HepG2 (cell line): Measurements from ENCODE around the gene ASIC3.

Source experiments
- CREB1 ChIP-seq, 2 experiments: fragments of 450-650 bp in 1 of 2; IDR thresholded peaks; 2 replicates each; pipeline ENCODE4 v1.6.1; 2016 to 2017; ENCODE audit warnings: control low read depth in 1 of 2, mild to moderate bottlenecking in 1 of 2, missing compliant biosample characterization in 1 of 2, missing genetic modification characterization in 1 of 2
- DNMT1 ChIP-seq: sonication (generic); formaldehyde crosslinking; IDR thresholded peaks from 2 replicates; pipeline ENCODE4 v1.5.1; 2020; ENCODE audit warnings: mild to moderate bottlenecking, missing genetic modification reagents
- GABPA ChIP-seq, 2 experiments: IDR thresholded peaks; 2 replicates each; pipeline ENCODE4 v1.6.1; 2011 to 2016; ENCODE audit warnings: low read depth in 2 of 2, low read length in 1 of 2, missing biosample characterization in 1 of 2, missing genetic modification characterization in 1 of 2
- HDAC6 ChIP-seq: fragments of 200-600 bp; sonication (generic); IDR thresholded peaks from 2 replicates; pipeline ENCODE4 v1.7.0; 2017; ENCODE audit warnings: mild to moderate bottlenecking, antibody characterized with exemption, low read length, low read depth
- HOXD1 ChIP-seq: sonication (generic); formaldehyde crosslinking; IDR thresholded peaks from 2 replicates; pipeline ENCODE4 v1.5.0; 2020; ENCODE audit warnings: missing genetic modification reagents
- MTA1 ChIP-seq: sonication (generic); formaldehyde crosslinking; IDR thresholded peaks from 2 replicates; pipeline ENCODE4 v1.4.0; 2020; ENCODE audit warnings: missing genetic modification reagents, mild to moderate bottlenecking, borderline replicate concordance
- NFYB ChIP-seq: sonication (generic); formaldehyde crosslinking; IDR thresholded peaks from 2 replicates; pipeline ENCODE4 v1.4.0; 2020; ENCODE audit warnings: missing genetic modification reagents
- RAD21 ChIP-seq: fragments of 450-650 bp; formaldehyde crosslinking; IDR thresholded peaks from 2 replicates; pipeline ENCODE4 v1.5.0; 2020; ENCODE audit warnings: mild to moderate bottlenecking
- ZNF263 ChIP-seq: sonication (generic); formaldehyde crosslinking; IDR thresholded peaks from 2 replicates; pipeline ENCODE4 v1.4.0; 2020; ENCODE audit warnings: missing genetic modification reagents
- ZNF274 ChIP-seq: sonication (generic); formaldehyde crosslinking; IDR thresholded peaks from 2 replicates; pipeline ENCODE4 v1.5.1; 2020; ENCODE audit warnings: mild to moderate bottlenecking, missing genetic modification reagents
- ZNF350 ChIP-seq: sonication (generic); formaldehyde crosslinking; IDR thresholded peaks from 2 replicates; pipeline ENCODE4 v1.4.0; 2020; ENCODE audit warnings: mild to moderate bottlenecking, low read depth, missing genetic modification reagents, borderline replicate concordance
- ZNF558 ChIP-seq: sonication (generic); formaldehyde crosslinking; IDR thresholded peaks from 2 replicates; pipeline ENCODE4 v1.9.0; 2022; ENCODE audit warnings: mild to moderate bottlenecking, missing genetic modification reagents, borderline replicate concordance
- TF ChIP-seq, protein P1 (sequence below): sonication (generic); formaldehyde crosslinking; IDR thresholded peaks from 2 replicates; pipeline ENCODE4 v1.5.0; 2020; ENCODE audit warnings: mild to moderate bottlenecking, missing genetic modification reagents, moderate library complexity
- TF ChIP-seq, protein P2 (sequence below): sonication (generic); formaldehyde crosslinking; IDR thresholded peaks from 2 replicates; pipeline ENCODE4 v1.4.0; 2020; ENCODE audit warnings: missing genetic modification reagents, borderline replicate concordance

DNA sequence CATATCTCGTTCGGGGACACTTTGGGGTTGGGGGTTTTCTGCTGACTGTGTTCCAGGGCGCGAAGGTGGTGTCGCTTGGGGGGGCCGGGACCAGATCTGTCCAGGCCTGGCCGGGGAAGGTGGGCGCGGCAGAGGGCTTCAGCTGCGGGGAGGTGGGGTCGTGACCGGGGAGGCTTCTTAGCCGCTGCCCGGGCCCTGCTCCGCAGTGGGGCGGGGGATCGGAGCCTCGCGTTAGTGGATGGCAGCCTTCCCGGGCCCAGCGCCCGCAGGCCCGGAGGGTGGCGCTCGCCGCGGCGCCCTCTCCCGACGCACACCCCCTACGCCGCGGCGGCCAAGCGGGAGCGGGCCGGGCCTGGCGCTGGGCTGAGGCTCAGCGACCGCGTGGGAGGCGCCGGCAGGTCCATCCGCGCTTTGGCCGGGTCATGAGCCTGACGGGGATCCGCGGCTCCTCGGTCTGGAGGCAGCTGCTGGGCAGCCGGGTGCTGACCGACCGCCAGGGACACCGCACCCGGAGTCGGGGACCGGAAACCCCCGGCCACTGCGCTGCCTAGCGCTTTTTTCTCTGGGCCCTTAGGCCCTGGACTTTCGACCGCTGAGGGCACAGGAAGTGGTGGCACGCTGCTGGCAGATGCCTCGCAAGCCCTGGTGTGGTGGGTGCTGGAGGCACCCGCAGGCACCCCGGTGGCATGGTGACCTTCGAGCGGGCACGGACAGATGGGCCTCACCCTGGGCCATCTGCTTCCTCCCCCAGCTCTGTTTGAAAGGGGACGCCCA lies 39.1 kb downstream of the ASIC3 start:
- TF ChIP-seq, protein P1, sequence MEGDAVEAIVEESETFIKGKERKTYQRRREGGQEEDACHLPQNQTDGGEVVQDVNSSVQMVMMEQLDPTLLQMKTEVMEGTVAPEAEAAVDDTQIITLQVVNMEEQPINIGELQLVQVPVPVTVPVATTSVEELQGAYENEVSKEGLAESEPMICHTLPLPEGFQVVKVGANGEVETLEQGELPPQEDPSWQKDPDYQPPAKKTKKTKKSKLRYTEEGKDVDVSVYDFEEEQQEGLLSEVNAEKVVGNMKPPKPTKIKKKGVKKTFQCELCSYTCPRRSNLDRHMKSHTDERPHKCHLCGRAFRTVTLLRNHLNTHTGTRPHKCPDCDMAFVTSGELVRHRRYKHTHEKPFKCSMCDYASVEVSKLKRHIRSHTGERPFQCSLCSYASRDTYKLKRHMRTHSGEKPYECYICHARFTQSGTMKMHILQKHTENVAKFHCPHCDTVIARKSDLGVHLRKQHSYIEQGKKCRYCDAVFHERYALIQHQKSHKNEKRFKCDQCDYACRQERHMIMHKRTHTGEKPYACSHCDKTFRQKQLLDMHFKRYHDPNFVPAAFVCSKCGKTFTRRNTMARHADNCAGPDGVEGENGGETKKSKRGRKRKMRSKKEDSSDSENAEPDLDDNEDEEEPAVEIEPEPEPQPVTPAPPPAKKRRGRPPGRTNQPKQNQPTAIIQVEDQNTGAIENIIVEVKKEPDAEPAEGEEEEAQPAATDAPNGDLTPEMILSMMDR (CRISPR knock-in tag) = peak; percentile 50
- TF ChIP-seq DNMT1 (CRISPR knock-in tag) = no peak
- no peak for TF ChIP-seq ZNF350 (CRISPR knock-in tag)
- no peak for TF ChIP-seq ZNF558
- 0 out of 2 replicates have a peak, but pooled peaks have one; percentile 28 for TF ChIP-seq MTA1
- TF ChIP-seq GABPA (IDR thresholded peaks at IDR 0.05; ENCODE audit: low read depth, low read length) = no peak
- peak; percentile 51 for TF ChIP-seq GABPA (CRISPR knock-in tag; IDR thresholded peaks at IDR 0.05; ENCODE audit: low read depth)
- TF ChIP-seq NFYB (CRISPR knock-in tag) = no peak
- TF ChIP-seq, protein P2, sequence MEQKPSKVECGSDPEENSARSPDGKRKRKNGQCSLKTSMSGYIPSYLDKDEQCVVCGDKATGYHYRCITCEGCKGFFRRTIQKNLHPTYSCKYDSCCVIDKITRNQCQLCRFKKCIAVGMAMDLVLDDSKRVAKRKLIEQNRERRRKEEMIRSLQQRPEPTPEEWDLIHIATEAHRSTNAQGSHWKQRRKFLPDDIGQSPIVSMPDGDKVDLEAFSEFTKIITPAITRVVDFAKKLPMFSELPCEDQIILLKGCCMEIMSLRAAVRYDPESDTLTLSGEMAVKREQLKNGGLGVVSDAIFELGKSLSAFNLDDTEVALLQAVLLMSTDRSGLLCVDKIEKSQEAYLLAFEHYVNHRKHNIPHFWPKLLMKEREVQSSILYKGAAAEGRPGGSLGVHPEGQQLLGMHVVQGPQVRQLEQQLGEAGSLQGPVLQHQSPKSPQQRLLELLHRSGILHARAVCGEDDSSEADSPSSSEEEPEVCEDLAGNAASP = no peak
- TF ChIP-seq HDAC6 = no peak
- no peak for TF ChIP-seq CREB1 (IDR thresholded peaks at IDR 0.05)
- TF ChIP-seq CREB1 (CRISPR knock-in tag; IDR thresholded peaks at IDR 0.05) = no peak
- peak; percentile 14; the same call in 1 of the 2 replicates for TF ChIP-seq ZNF263
- TF ChIP-seq RAD21 (CRISPR knock-in tag) = no peak
- TF ChIP-seq ZNF274 (CRISPR knock-in tag) = peak; percentile 76; the same call in 1 of the 2 replicates
- TF ChIP-seq HOXD1 = no peak
